SU-DHL-6 (cell line): ENCODE data around the gene KRT84.

Experiments used
- H2AFZ ChIP-seq: fragments of 200-600 bp; sonication (generic); 2 replicates; pipeline ENCODE4 v1.6.1; 2014; ENCODE audit warnings: low read depth, mild to moderate bottlenecking, moderate library complexity, mixed read lengths, antibody characterized with exemption, low read length; ENCODE audit not compliant: severe bottlenecking
- H3F3A ChIP-seq: fragments of 200-600 bp; shearing (Covaris generic); 2 replicates; pipeline ENCODE4 v1.6.0; 2016; ENCODE audit warnings: antibody characterized with exemption, mild to moderate bottlenecking; ENCODE audit not compliant: insufficient read depth
- H3K27ac ChIP-seq: fragments of 200-600 bp; sonication (generic); 2 replicates; pipeline ENCODE4 v1.5.1; 2016; ENCODE audit warnings: low read depth, mild to moderate bottlenecking, low read length, moderate library complexity, mixed read lengths
- H3K27me3 ChIP-seq: fragments of 200-600 bp; sonication (generic), shearing (Covaris generic); 2 replicates; pipeline ENCODE4 v1.6.0; 2014; ENCODE audit warnings: mild to moderate bottlenecking, low read length
- H3K36me3 ChIP-seq: fragments of 200-600 bp; sonication (generic); 2 replicates; pipeline ENCODE4 v1.6.1; 2014; ENCODE audit warnings: mild to moderate bottlenecking, low read length, mixed read lengths
- H3K4me2 ChIP-seq: fragments of 300-600, 200-600 bp; shearing (Covaris generic), sonication (generic); 2 replicates; pipeline ENCODE4 v1.6.0; 2014; ENCODE audit warnings: low read length, low read depth, mild to moderate bottlenecking; ENCODE audit not compliant: poor library complexity, severe bottlenecking
- H3K4me3 ChIP-seq: fragments of 200-600 bp; sonication (generic); 2 replicates; pipeline ENCODE4 v1.5.1; 2014; ENCODE audit warnings: antibody characterized with exemption, low read length, mild to moderate bottlenecking, mixed read lengths; ENCODE audit not compliant: insufficient read depth, poor library complexity, severe bottlenecking
- H3K79me2 ChIP-seq: fragments of 200-600 bp; sonication (generic); 2 replicates; pipeline ENCODE4 v1.6.1; 2014; ENCODE audit warnings: mild to moderate bottlenecking, low read length, moderate library complexity; ENCODE audit not compliant: insufficient read depth
- H3K9ac ChIP-seq: fragments of 200-600 bp; sonication (generic); 2 replicates; pipeline ENCODE4 v1.7.0; 2014; ENCODE audit warnings: mild to moderate bottlenecking, low read length
- H3K9me2 ChIP-seq: fragments of 200-600 bp; sonication (generic); replicated peaks from 2 replicates; pipeline ENCODE4 v1.6.1; 2014; ENCODE audit warnings: low read length; ENCODE audit not compliant: insufficient read depth
- H3K9me3 ChIP-seq: fragments of 200-600 bp; sonication (generic); 2 replicates; pipeline ENCODE4 v1.6.1; 2014; ENCODE audit warnings: low read length, mixed read lengths; ENCODE audit not compliant: insufficient read depth
- H4K20me1 ChIP-seq: fragments of 200-600 bp; sonication (generic); 2 replicates; pipeline ENCODE4 v1.6.1; 2014; ENCODE audit warnings: low read depth, mild to moderate bottlenecking, antibody characterized with exemption, low read length, moderate library complexity, mixed read lengths
- EZH2phosphoT487 ChIP-seq: fragments of 200-600 bp; sonication (generic), shearing (Covaris generic); conservative IDR thresholded peaks from 2 replicates; pipeline ENCODE4 v1.6.1; 2018; ENCODE audit warnings: mild to moderate bottlenecking, antibody characterized with exemption, low read length, moderate library complexity, mixed read lengths
- TF ChIP-seq, protein P1 (sequence below): fragments of 200-600 bp; sonication (generic); IDR thresholded peaks from one replicate; pipeline ENCODE4 v1.5.1; 2017; ENCODE audit warnings: antibody characterized with exemption, mild to moderate bottlenecking, low read length, moderate library complexity; ENCODE audit not compliant: insufficient read depth, poor library complexity, severe bottlenecking

Gene KRT84

DNA sequence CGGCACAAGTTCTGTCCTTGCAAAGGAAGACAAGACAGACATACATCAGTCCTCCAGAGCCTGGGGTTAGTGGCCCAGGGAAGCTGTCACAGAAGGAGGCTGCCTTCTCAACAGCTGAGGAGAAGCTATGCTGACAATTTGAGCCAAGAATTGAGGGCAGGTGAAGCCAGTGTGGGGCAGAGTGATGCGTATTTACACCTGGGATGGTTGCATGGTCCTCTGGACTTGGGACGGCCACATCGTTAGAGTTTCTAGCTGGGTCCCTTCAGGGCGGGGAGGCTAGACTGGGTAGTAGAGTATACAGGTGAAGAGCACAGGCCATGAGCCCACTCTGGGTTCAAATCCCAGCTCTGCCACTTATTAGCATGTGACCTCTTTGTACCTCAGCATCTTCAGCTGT lies 34.7 kb downstream of the KRT84 start:
- no peaks in the 10 kb centered on the region for H3K27me3 ChIP-seq
- no peaks in the 10 kb centered on the region for H3K79me2 ChIP-seq
- no peak overlapping the region for H3K4me3 ChIP-seq
- no peaks in the 10 kb centered on the region for H3F3A ChIP-seq
- no peak overlapping the region for H3K4me2 ChIP-seq
- H3K9me2 ChIP-seq = no peaks in the 10 kb centered on the region
- H3K36me3 ChIP-seq = no peaks in the 10 kb centered on the region
- no peak overlapping the region for H3K9ac ChIP-seq
- no peak overlapping the region for H3K27ac ChIP-seq
- TF ChIP-seq EZH2phosphoT487 = no peak
- TF ChIP-seq, protein P1, sequence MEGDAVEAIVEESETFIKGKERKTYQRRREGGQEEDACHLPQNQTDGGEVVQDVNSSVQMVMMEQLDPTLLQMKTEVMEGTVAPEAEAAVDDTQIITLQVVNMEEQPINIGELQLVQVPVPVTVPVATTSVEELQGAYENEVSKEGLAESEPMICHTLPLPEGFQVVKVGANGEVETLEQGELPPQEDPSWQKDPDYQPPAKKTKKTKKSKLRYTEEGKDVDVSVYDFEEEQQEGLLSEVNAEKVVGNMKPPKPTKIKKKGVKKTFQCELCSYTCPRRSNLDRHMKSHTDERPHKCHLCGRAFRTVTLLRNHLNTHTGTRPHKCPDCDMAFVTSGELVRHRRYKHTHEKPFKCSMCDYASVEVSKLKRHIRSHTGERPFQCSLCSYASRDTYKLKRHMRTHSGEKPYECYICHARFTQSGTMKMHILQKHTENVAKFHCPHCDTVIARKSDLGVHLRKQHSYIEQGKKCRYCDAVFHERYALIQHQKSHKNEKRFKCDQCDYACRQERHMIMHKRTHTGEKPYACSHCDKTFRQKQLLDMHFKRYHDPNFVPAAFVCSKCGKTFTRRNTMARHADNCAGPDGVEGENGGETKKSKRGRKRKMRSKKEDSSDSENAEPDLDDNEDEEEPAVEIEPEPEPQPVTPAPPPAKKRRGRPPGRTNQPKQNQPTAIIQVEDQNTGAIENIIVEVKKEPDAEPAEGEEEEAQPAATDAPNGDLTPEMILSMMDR = no peak
- no peaks in the 10 kb centered on the region for H3K9me3 ChIP-seq
- H2AFZ ChIP-seq = no peak overlapping the region
- no peaks in the 10 kb centered on the region for H4K20me1 ChIP-seq

DNA sequence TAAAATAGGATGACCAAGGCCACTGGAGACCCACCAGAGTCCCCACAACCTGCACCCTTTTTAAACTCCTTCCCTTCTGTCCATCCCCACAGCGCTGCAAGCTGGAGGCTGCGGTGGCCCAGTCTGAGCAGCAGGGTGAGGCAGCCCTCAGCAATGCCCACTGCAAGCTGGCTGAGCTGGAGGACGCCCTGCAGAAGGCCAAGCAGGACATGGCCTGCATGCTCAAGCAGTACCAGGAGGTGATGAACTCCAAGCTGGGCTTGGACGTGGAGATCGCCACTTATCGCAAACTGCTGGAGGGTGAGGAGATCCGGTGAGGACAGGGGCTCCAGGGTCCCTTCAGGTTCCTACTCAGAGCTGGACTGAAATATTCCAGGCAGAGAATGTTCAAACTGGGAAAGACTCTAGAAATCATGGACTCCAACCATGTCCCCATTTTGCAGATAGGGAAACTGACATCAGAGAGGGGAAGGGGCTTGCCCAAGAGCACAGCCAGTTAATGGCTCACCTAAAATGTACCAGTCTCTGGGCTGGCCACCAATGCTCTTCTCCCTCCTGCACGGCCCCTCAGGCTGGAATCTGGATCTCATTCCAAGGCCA lies 35.3 kb downstream of the KRT84 start:
- TF ChIP-seq EZH2phosphoT487 = no peak
- TF ChIP-seq, protein P1 = no peak
- Histone ChIP-seq H3K4me3 (no peak overlapping the region), H3K9me3 (no peaks in the 10 kb centered on the region), H3K79me2 (no peaks in the 10 kb centered on the region), H3K4me2 (no peak overlapping the region), H3K36me3 (no peaks in the 10 kb centered on the region), H3K9ac (no peak overlapping the region), H2AFZ (no peak overlapping the region), H3K27ac (no peak overlapping the region), H4K20me1 (no peaks in the 10 kb centered on the region), H3F3A (no peaks in the 10 kb centered on the region), H3K9me2 (no peaks in the 10 kb centered on the region), H3K27me3 (no peaks in the 10 kb centered on the region)

DNA sequence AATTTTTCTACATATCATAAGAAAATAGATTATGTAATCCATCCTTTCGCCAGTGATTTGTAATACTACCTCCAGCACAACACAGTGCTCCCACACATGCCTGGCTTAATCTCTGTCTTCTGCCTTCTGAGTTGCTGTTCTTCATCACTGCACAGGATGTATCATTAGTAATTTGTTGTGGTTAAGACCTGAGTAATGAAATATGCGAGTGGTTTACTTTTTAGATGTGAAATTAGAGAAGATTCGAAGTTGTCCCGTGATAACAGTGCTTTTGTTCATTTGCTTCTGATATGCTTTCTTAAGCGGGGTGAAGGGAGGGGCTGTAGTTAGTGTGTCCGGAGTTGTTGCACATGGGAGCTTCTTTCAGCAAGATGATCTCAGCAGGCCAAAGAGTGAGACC lies 36.3 kb downstream of the KRT84 start:
- Histone ChIP-seq H3K9me2 (no peaks in the 10 kb centered on the region), H2AFZ (no peak overlapping the region), H3K27me3 (no peaks in the 10 kb centered on the region), H3K9ac (no peak overlapping the region), H3K27ac (no peak overlapping the region), H3K9me3 (no peaks in the 10 kb centered on the region), H4K20me1 (no peaks in the 10 kb centered on the region), H3K36me3 (no peaks in the 10 kb centered on the region), H3K4me3 (no peak overlapping the region), H3K79me2 (no peaks in the 10 kb centered on the region), H3F3A (no peaks in the 10 kb centered on the region), H3K4me2 (no peak overlapping the region)
- no peak for TF ChIP-seq EZH2phosphoT487
- TF ChIP-seq, protein P1 = no peak
